GM12865 (cell line): ENCODE measurements around the gene PDE5A.
A peak's percentile ranks its signal among the peaks of the same experiment; 100 is the strongest.

Experiments
- DNase-seq: peaks from one replicate; pipeline ENCODE4 v3.0.0; 2010; ENCODE audit warnings: low read depth
- H3K4me3 ChIP-seq: 2 replicates; pipeline ENCODE4 v1.5.1; 2011; ENCODE audit warnings: mild to moderate bottlenecking, low read depth, low read length, control low read depth
- CTCF ChIP-seq: IDR thresholded peaks from 2 replicates; pipeline ENCODE4 v1.5.1; 2011; ENCODE audit warnings: low read length, control low read depth, low read depth, inconsistent platforms; ENCODE audit not compliant: insufficient read depth; ENCODE audit errors: missing control alignments

PDE5A gene

DNA sequence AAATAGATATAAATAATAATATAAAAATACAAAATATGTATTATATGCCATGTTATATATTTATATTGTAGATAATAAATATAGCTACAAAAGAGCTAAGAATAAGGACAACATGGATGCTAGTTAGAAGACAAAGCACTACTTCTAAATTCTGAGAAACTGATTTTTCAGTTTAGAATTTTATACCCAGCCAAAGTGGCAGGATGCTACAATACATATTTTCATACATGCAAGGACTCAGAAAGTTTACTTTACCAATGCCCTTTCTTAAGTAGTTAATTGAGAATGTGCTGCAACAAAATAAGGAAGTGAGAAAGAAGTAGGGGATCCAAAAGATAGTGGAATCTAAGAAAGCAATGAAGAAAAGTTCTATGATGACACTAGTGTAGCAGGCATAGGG is 64.5 kb downstream of the PDE5A start:
- no peak overlapping the region for H3K4me3 ChIP-seq
- DNase-seq, result no peak
- no peak for TF ChIP-seq CTCF

DNA sequence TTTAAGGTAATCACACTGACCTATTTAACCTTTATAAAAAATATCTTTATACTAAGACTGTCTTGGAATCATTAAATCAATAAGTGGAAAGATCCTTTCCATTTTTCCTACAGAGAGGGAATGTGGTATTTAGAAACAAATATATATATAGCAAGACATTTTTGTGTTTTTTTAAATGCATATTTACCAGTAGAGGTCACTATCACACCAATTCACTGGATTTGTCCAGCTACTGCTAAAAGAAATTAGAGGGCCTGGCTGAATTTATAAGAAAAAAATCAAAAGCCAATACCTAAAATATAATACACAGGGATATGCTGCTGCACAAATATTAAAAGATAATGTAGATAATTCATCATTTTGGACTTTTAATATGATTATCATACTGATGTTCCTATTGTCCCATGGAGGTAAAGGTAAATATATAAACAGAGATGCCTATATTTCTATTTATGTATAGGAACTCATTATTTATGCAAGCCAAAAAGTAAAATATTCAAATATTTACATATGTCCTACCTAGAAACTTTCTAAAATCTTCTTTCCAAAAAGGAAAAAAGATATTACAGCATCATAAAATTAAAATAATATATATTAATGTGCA is 69.5 kb downstream of the PDE5A start:
- no peak overlapping the region for H3K4me3 ChIP-seq
- peak; percentile 25 for DNase-seq
- TF ChIP-seq CTCF, result peak; percentile 20

- no peak for TF ChIP-seq CTCF
- DNase-seq, result no peak
- H3K4me3 ChIP-seq, result no peak overlapping the region
Measured at GRCh38 chr4:119550857-119551532, 77.6 kb downstream of the PDE5A start.

GRCh38 chr4:119549639-119550038 is 79.0 kb downstream of the PDE5A start:
- no peak for DNase-seq
- no peak for TF ChIP-seq CTCF
- no peak overlapping the region for H3K4me3 ChIP-seq

DNA sequence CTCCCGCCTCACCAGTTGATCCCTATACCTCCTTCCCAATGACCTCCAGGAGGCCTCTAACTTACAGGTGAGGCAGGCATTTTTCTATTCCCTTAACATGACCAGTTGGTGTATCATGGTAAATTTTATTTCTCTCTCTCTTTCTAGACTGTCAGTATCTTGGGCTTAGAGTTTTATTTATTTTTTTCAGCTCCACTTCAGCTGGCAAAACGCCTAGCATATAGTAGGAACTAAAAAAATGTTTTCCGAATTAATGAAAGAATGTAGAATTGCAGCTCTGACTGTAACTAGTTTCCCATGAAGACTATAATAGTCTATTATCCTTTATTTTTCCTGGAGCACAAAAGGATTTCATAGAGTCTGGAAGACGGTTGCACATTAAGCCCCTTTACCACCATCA is 84.8 kb downstream of the PDE5A start:
- H3K4me3 ChIP-seq, result no peak overlapping the region
- DNase-seq, result no peak
- no peak for TF ChIP-seq CTCF

DNA sequence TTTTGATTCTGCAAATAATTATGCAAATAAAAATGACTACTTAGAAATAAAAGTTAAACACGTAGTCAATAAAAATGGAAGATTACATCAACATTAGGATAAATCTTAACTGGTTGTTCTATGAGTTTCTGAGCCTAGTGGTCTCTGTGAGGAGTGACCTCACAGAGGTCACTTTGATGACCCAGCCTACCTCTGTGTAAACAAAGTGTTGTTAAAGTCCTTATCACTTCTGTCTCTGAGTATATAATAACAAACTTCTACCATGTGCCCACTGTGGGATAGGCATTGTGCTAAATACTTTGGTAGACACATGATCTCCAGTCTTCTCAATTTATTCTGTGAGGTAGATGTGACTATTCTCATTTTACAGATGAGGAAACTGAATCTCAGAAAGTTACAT is 85.4 kb downstream of the PDE5A start:
- no peak overlapping the region for H3K4me3 ChIP-seq
- DNase-seq, result no peak
- TF ChIP-seq CTCF, result no peak

DNA sequence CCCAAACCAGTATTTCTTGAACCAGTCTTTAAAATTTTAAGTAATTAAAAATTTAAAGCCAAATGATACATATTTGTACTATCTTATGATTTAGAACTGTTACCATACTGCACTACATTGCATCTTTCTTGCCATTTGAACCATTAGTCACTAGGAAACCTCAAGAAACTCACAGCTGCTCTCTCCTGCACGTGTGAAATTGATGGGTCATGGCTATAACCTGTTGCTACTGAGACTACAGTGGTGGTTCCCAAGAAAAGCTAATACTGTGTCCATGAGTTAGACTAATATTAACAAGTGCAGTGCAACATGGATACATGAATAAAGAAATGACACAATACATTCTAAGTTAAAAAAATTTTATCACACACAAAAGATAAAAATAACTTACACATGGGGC is 88.4 kb downstream of the PDE5A start:
- H3K4me3 ChIP-seq, result no peak overlapping the region
- TF ChIP-seq CTCF, result no peak
- DNase-seq, result no peak
